Hematopoietic multipotent progenitor cell treated with erythropoietin and hydrocortisone succinate and interleukin-3 and kit ligand, for 4 days (in vitro differentiated cells): ENCODE data around the gene LPIN2.
"Not testable (repeated sequence)": the region's sequence is repeated elsewhere in the genome, so short reads cannot be mapped to it uniquely, and the experiment has no call there.

Experiments used
- DNase-seq: peaks from one replicate; pipeline ENCODE4 v3.0.0-alpha.2; 2015

Gene LPIN2

GRCh38 chr18:3041843-3042242 lies 28.9 kb upstream of the LPIN2 start:
- DNase-seq: no peak

- DNase-seq: no peak
Observed at GRCh38 chr18:3040881-3041280, 27.9 kb upstream of the LPIN2 start.

GRCh38 chr18:3040173-3040572 lies 27.2 kb upstream of the LPIN2 start:
- no peak for DNase-seq

GRCh38 chr18:3037423-3037915 lies 24.5 kb upstream of the LPIN2 start:
- DNase-seq: peak; percentile 62

GRCh38 chr18:3036108-3036507 lies 23.2 kb upstream of the LPIN2 start:
- DNase-seq: no peak

GRCh38 chr18:3035635-3036034 lies 22.7 kb upstream of the LPIN2 start:
- DNase-seq: no peak

GRCh38 chr18:3032721-3033120 lies 19.8 kb upstream of the LPIN2 start:
- no peak for DNase-seq

- DNase-seq: peak; percentile 44
Observed at GRCh38 chr18:3029215-3029952, 16.4 kb upstream of the LPIN2 start.

GRCh38 chr18:3028115-3028514 lies 15.2 kb upstream of the LPIN2 start:
- not testable (repeated sequence) for DNase-seq

- DNase-seq: no peak
Observed at GRCh38 chr18:3027370-3027891, 14.5 kb upstream of the LPIN2 start.

- no peak for DNase-seq
Observed at GRCh38 chr18:3025544-3025943, 12.6 kb upstream of the LPIN2 start.

- not testable (repeated sequence) for DNase-seq
Observed at GRCh38 chr18:3023603-3024002, 10.7 kb upstream of the LPIN2 start.

GRCh38 chr18:3016585-3017297 lies 3.8 kb upstream of the LPIN2 start:
- DNase-seq: peak; percentile 83

GRCh38 chr18:3015851-3016250 lies 2.9 kb upstream of the LPIN2 start:
- no peak for DNase-seq

- DNase-seq: no peak
Observed at GRCh38 chr18:3015204-3015592, 2.3 kb upstream of the LPIN2 start.

GRCh38 chr18:3014503-3015203 lies 1.7 kb upstream of the LPIN2 start:
- DNase-seq: no peak

- DNase-seq: peak; percentile 71
Observed at GRCh38 chr18:3012136-3013023, 564 bp downstream of the LPIN2 start.

- no peak for DNase-seq
Observed at GRCh38 chr18:3010086-3010485, 2.9 kb downstream of the LPIN2 start.

- no peak for DNase-seq
Observed at GRCh38 chr18:3008541-3008940, 4.4 kb downstream of the LPIN2 start.

GRCh38 chr18:3007491-3007890 lies 5.5 kb downstream of the LPIN2 start:
- no peak for DNase-seq

- DNase-seq: no peak
Observed at GRCh38 chr18:3005462-3005861, 7.5 kb downstream of the LPIN2 start.

- not testable (repeated sequence) for DNase-seq
Observed at GRCh38 chr18:3003766-3004165, 9.2 kb downstream of the LPIN2 start.
